AG09309 (cell line): ENCODE measurements around the gene C1orf105.

ENCODE experiments used
- DNase-seq: peaks from one replicate; pipeline ENCODE4 v3.0.0-alpha.2; 2010; ENCODE audit warnings: low read depth
- H3K4me3 ChIP-seq: 2 replicates; pipeline ENCODE4 v1.5.1; 2011; ENCODE audit warnings: mild to moderate bottlenecking, low read depth, low read length, moderate library complexity; ENCODE audit not compliant: control insufficient read depth
- CTCF ChIP-seq: IDR thresholded peaks from 2 replicates; pipeline ENCODE4 v1.5.1; 2011; ENCODE audit warnings: mild to moderate bottlenecking, low read depth, low read length, inconsistent platforms; ENCODE audit not compliant: insufficient read depth, control insufficient read depth; ENCODE audit errors: missing control alignments

The C1orf105 gene

DNA sequence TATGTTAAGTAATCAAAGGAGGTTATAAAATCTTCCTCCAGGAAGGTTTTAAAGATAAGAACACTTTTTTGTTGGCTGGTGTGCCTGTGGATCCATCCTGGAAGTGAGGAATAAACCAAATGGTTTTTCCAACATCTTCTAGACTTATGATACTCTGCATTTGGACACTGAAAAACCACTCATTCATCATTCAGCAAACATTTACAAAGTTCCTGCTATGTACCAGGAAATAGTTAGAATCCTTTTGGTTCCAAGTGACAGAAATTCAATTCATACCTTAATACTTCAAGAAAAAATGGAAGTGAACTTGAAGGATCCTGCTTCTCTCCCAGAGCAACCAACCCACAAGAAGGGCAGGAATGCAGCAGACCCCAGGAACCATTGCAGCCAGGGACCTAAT lies 63.0 kb downstream of the C1orf105 start:
- DNase-seq, result no peak
- TF ChIP-seq CTCF, result no peak
- no peak overlapping the region for H3K4me3 ChIP-seq

- no peak overlapping the region for H3K4me3 ChIP-seq
- TF ChIP-seq CTCF, result no peak
- no peak for DNase-seq
Measured at GRCh38 chr1:172484252-172484651, 63.8 kb downstream of the C1orf105 start.

- no peak overlapping the region for H3K4me3 ChIP-seq
- no peak for TF ChIP-seq CTCF
- DNase-seq, result no peak
Measured at GRCh38 chr1:172485626-172486025, 65.1 kb downstream of the C1orf105 start.

DNA sequence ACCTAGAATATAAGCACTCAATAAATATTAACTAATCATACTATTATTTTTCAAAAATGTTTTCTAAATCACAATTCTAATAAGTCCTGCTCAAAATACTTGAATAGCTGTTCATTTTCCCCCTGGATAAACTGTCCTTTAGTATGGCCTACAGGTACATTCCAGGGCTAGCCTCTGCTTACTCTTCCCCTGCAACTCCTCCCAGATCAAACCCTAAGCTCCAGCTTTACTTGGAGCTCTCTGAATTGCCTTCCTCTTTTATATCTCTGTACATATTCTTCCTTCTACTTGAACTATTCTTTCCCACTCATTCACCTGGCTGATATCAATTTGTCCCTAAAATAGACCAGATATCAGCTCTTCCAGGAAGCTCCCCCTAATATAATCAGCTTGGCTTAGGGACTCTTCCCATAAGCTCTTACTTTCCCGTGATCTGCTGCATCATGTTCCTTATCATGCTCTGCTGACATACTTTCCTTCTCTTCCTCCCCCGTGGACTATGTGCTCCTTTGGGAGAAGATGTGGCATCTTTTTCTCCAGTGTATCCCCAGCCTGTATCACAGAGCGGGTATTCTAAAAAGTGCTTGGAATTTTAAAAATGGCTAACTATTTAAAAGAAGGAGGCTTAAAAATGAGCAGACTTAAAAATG lies 66.4 kb downstream of the C1orf105 start:
- no peak overlapping the region for H3K4me3 ChIP-seq
- no peak for TF ChIP-seq CTCF
- DNase-seq, result no peak

DNA sequence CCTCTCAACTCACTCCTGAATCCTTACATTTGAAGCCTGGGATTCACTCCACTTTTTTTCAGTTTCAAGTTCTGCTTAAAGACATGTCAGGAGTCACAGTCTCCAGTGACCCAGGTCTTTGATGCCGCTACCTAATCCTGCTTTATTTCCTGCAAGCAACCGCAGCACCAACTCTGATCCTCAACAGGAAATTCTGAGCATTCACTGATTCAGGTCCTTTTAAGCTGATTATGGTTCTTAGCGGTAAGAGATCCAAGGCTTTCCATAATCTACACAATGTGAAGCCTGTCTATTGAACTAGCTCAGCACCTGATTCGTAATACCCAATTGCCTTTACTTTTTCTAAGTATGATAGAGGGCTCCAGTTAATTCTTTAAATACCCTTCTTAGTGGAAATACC lies 67.1 kb downstream of the C1orf105 start:
- H3K4me3 ChIP-seq, result no peak overlapping the region
- DNase-seq, result no peak
- TF ChIP-seq CTCF, result no peak

DNA sequence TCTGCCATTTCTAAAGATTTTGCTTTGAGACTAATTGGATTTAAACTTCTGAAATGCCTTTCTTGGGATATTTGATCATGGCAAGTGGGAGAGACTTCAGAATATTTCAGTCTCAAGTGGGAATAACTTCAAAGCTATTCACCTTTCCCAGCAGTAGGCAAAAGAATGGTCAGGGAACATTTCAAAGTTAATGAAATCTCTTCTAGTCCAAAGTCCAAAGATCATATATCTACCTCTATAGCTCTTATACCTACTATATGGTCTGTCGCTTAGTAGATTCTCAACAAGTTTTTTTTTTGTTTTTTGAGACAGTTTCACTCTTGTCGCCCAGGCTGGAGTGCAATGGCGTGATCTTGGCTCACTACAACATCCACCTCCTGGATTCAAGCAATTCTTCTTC lies 67.9 kb downstream of the C1orf105 start:
- no peak for TF ChIP-seq CTCF
- DNase-seq, result no peak
- no peak overlapping the region for H3K4me3 ChIP-seq

GRCh38 chr1:172489847-172490246 lies 69.4 kb downstream of the C1orf105 start:
- no peak overlapping the region for H3K4me3 ChIP-seq
- no peak for DNase-seq
- no peak for TF ChIP-seq CTCF
